Activated T-cell treated with anti-CD3 and anti-CD28 coated beads, Interleukin-2, amount 50 U/mL, for 72 hours (primary cell): ENCODE data around the gene ELFN1. TPM values are rescaled to one million over a fixed set of nuclear protein-coding genes. Genes with fewer than 3 reads are reported as not detected.

Experiments used
- ATAC-seq, 2 donors: fragments of 150-1000 bp; cut with Tn5 transposase; replicated peaks in 1 of 2; 2 replicates each; pipeline ENCODE4 v1.10.0; 2021; ENCODE audit warnings: moderate library complexity in 2 of 2, mild to moderate bottlenecking in 1 of 2
- DNase-seq, 2 donors: peaks; one replicate each; pipeline ENCODE4 v3.0.0; 2021 to 2022; ENCODE audit warnings: mixed read lengths in 1 of 2
- H3K27ac Mint-ChIP-seq: one replicate; pipeline ENCODE4 v1.8.0; 2022; ENCODE audit warnings: mild to moderate bottlenecking, moderate library complexity, mixed read lengths
- H3K27me3 Mint-ChIP-seq: one replicate; pipeline ENCODE4 v1.8.0; 2022; ENCODE audit warnings: low read depth, mixed read lengths
- H3K36me3 Mint-ChIP-seq, 2 donors: one replicate each; pipeline ENCODE4 v1.8.0; 2022; ENCODE audit warnings: mixed read lengths in 2 of 2, mild to moderate bottlenecking in 1 of 2; ENCODE audit not compliant: insufficient read depth in 2 of 2
- H3K4me1 Mint-ChIP-seq: one replicate; pipeline ENCODE4 v1.8.0; 2022; ENCODE audit warnings: low read depth, mixed read lengths
- H3K4me3 Mint-ChIP-seq, 2 donors: one replicate each; pipeline ENCODE4 v1.8.0; 2022; ENCODE audit warnings: mild to moderate bottlenecking in 2 of 2, mixed read lengths in 2 of 2, moderate library complexity in 2 of 2
- H3K9me3 Mint-ChIP-seq, 2 donors: one replicate each; pipeline ENCODE4 v1.8.0; 2022; ENCODE audit warnings: mixed read lengths in 2 of 2
- total RNA-seq, 2 donors: library from RNA; stranded (reverse); gene quantifications; one replicate each; pipeline ENCODE4 v1.2.3, GENCODE V29; 2022

The ELFN1 gene
- total RNA-seq, 2 donors from 2014 or later: not detected

DNA sequence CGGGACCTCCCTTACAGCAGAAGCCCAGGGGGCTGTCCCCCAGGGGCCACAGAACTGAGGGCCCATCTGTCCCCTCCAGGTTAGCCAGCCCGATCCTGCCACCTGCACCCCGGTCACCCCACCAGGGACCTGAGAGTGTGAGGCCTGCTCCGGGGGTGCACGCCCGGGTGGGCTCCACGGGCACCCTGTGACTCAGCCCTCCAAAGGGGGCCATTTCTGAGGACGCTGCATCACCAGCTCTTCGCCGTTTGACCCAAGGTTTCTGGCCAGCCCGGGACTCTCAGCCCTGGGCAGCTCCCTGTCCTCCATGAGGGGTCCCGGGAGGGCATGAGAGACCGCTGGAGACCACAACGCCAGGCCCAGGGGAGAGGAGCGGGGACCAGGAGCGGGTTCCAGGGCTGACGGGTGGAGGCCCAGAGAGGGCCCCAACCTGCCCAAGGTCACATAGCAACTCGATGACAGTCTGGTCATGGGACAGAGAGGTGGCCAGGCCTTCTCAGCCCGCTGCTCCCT is 79.3 kb downstream of the ELFN1 start:
- H3K27me3 Mint-ChIP-seq: no peaks in the 10 kb centered on the region
- no peaks in the 10 kb centered on the region for H3K36me3 Mint-ChIP-seq
- no peak overlapping the region for H3K4me3 Mint-ChIP-seq
- no peaks in the 10 kb centered on the region for H3K4me1 Mint-ChIP-seq
- no peaks in the 10 kb centered on the region for H3K9me3 Mint-ChIP-seq
- ATAC-seq: no peak
- DNase-seq: no peak
- no peak overlapping the region for H3K27ac Mint-ChIP-seq

DNA sequence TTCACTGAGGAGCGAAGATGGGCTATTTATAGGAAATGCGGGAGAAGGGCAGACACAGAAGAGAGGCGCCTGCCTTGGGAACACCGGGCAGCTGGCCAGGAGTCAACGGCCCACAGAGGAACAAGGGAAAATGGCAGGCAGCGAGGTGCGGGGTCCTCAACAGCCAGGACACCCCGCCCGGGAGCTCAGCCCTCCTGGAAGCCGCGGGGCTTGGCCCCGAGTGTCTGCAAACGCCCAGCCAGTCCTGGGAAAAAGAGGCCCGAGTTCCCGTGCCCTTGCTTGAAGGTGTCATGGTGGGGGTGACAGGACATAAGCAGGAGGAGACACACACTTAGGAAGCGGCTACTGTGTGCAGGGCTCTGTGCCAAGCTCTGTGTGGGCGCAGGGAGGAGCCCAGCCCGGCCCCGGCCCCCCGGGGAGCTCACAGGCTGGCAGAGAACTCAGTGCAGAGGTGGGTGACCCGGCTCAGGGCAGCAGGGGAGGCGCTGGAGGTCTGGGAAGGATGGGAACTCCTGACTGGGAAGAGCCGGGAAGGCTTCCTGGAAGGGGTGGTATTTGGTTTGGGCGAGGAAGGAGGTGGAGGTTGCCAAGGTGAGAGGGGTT is 79.9 kb downstream of the ELFN1 start:
- Mint-ChIP-seq H3K9me3 (no peaks in the 10 kb centered on the region), H3K27me3 (no peaks in the 10 kb centered on the region), H3K36me3 (no peaks in the 10 kb centered on the region), H3K4me3 (no peak overlapping the region), H3K27ac (no peak overlapping the region), H3K4me1 (no peaks in the 10 kb centered on the region)
- DNase-seq: no peak
- ATAC-seq: no peak

GRCh38 chr7:1750541-1751021 is 80.5 kb downstream of the ELFN1 start:
- no peaks in the 10 kb centered on the region for H3K36me3 Mint-ChIP-seq
- H3K4me1 Mint-ChIP-seq: no peaks in the 10 kb centered on the region
- no peak overlapping the region for H3K4me3 Mint-ChIP-seq
- no peak overlapping the region for H3K27ac Mint-ChIP-seq
- DNase-seq (no peak), ATAC-seq (no peak)
- H3K9me3 Mint-ChIP-seq: no peaks in the 10 kb centered on the region
- no peaks in the 10 kb centered on the region for H3K27me3 Mint-ChIP-seq

- Mint-ChIP-seq H3K4me1 (no peaks in the 10 kb centered on the region), H3K36me3 (no peaks in the 10 kb centered on the region), H3K9me3 (no peaks in the 10 kb centered on the region), H3K27ac (no peak overlapping the region), H3K4me3 (no peak overlapping the region), H3K27me3 (no peaks in the 10 kb centered on the region)
- DNase-seq (no peak), ATAC-seq (no peak)
These were observed 82.0 kb downstream of the ELFN1 start for GRCh38 chr7:1752111-1752510.

- H3K27ac Mint-ChIP-seq: no peak overlapping the region
- no peaks in the 10 kb centered on the region for H3K27me3 Mint-ChIP-seq
- no peak overlapping the region for H3K4me3 Mint-ChIP-seq
- no peaks in the 10 kb centered on the region for H3K36me3 Mint-ChIP-seq
- H3K9me3 Mint-ChIP-seq: no peaks in the 10 kb centered on the region
- no peaks in the 10 kb centered on the region for H3K4me1 Mint-ChIP-seq
- ATAC-seq: no peak
- no peak for DNase-seq
These were observed 82.9 kb downstream of the ELFN1 start for GRCh38 chr7:1752771-1753563.

DNA sequence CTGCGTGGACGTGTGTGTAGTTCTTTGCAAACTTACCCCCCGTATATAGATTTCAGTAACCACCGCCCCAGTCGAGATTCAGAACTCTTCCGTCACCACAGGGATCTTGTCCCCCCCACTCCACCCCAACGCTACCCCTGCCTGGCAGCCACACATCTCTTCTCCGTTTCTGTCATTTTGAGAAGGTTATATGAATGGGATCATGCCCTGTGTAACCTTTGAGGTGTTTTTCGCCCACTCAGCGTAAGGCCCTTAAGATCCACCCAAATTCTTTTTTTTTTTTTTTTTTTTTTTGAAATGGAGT is 83.4 kb downstream of the ELFN1 start:
- Mint-ChIP-seq H3K27me3 (no peaks in the 10 kb centered on the region), H3K4me3 (no peak overlapping the region), H3K36me3 (no peaks in the 10 kb centered on the region), H3K4me1 (no peaks in the 10 kb centered on the region), H3K9me3 (no peaks in the 10 kb centered on the region), H3K27ac (no peak overlapping the region)
- ATAC-seq: no peak
- DNase-seq: no peak

GRCh38 chr7:1754345-1754908 is 84.3 kb downstream of the ELFN1 start:
- Mint-ChIP-seq H3K27me3 (no peaks in the 10 kb centered on the region), H3K4me3 (no peak overlapping the region), H3K27ac (no peak overlapping the region), H3K9me3 (no peaks in the 10 kb centered on the region), H3K4me1 (no peaks in the 10 kb centered on the region), H3K36me3 (no peaks in the 10 kb centered on the region)
- DNase-seq: no peak
- no peak for ATAC-seq

- DNase-seq (no peak), ATAC-seq (no peak)
- Mint-ChIP-seq H3K27me3 (no peaks in the 10 kb centered on the region), H3K4me3 (no peak overlapping the region), H3K4me1 (no peaks in the 10 kb centered on the region), H3K36me3 (no peaks in the 10 kb centered on the region), H3K27ac (no peak overlapping the region), H3K9me3 (no peaks in the 10 kb centered on the region)
These were observed 85.9 kb downstream of the ELFN1 start for GRCh38 chr7:1755783-1756625.

- Mint-ChIP-seq H3K9me3 (peaks cover 2 to 9% of the 10 kb centered on the region in 2 donors), H3K36me3 (peaks cover 3 to 4% of the 10 kb centered on the region in 2 donors), H3K4me1 (no peaks in the 10 kb centered on the region), H3K27me3 (no peaks in the 10 kb centered on the region), H3K27ac (no peak overlapping the region), H3K4me3 (no peak overlapping the region)
- ATAC-seq: no peak
- DNase-seq: no peak
These were observed 87.5 kb downstream of the ELFN1 start for GRCh38 chr7:1757601-1758000.

DNA sequence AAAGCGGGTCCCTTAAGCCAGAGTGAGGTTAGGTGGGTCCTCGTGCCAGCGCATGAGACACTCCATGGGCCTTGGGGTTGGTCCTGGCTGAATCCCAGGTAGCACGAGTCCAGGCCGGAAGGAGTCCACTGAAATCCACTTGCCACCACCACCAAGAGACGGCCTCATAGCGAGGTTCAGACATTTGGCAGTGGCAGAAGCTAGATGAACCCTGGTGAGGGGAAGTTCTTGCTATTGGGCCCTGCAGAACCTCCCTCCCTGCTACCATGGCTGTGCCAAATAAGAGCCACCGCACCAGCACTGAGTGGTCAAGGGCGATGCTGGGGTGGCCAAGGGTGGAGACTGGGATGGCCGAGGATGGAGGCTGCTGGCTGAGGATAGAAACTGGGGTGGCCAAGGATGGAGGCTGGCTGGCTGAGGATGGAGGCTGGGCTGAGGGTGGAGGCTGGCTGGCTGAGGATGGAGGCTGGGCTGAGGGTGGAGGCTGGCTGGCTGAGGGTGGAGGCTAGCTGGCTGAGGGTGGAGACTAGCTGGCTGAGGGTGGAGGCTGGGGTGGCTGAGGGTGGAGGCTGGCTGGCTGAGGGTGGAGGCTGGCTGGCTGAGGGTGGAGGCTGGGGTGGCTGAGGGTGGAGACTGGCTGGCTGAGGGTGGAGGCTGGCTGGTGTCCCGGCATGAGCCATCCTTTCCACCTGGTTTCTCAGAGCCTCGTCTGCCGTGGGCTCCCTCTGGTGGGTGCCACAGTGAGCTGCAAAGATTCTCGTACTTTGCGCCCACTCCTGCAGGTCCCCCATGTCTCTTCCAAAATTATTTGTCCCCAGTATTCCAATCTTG is 88.2 kb downstream of the ELFN1 start:
- H3K27me3 Mint-ChIP-seq: no peaks in the 10 kb centered on the region
- ATAC-seq (peak in 1 of 2 donors; percentile 49), DNase-seq (peak; percentile 21 to 22)
- H3K4me3 Mint-ChIP-seq: no peak overlapping the region
- no peak overlapping the region for H3K27ac Mint-ChIP-seq
- peaks cover 2 to 10% of the 10 kb centered on the region in 2 donors for H3K9me3 Mint-ChIP-seq
- H3K4me1 Mint-ChIP-seq: no peaks in the 10 kb centered on the region
- peaks cover 4 to 6% of the 10 kb centered on the region in 2 donors for H3K36me3 Mint-ChIP-seq

DNA sequence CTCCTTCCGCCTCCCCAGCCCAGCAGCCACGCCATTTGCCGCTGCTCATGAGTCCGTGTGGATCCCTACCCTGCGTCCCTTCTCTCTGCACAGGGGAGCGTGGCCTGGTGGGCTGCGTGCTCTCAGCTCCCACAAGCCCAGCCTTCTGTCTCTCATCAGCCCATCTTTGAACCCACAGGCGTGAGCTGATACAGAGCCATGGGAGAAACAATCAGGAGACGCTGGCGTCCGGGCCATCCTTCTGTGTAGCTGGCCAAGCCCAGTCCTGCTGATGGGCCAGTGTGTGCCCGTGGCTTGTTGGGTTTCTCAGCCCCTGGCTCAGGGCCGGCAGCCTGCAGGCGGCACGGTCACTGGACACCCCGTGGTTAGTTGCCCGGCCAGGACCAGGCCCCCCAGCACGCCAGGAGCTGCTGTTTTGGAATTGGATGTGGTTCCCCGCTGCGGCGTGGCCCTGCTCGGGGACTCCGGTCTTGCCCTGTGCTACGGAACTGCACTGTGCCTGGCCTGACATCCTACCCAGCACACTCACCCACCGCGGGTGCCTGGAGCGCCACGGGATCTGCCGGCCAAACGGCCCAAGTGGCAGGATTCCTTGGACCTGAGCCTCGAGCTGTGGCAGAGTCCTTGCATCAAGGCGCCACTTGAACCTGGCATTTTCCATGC is 88.9 kb downstream of the ELFN1 start:
- ATAC-seq (no peak), DNase-seq (no peak)
- H3K4me3 Mint-ChIP-seq: no peak overlapping the region
- peaks cover 2 to 10% of the 10 kb centered on the region in 2 donors for H3K9me3 Mint-ChIP-seq
- H3K4me1 Mint-ChIP-seq: no peaks in the 10 kb centered on the region
- H3K27ac Mint-ChIP-seq: no peak overlapping the region
- H3K27me3 Mint-ChIP-seq: no peaks in the 10 kb centered on the region
- peaks cover 4 to 6% of the 10 kb centered on the region in 2 donors for H3K36me3 Mint-ChIP-seq

GRCh38 chr7:1761097-1761496 is 91.0 kb downstream of the ELFN1 start:
- Mint-ChIP-seq H3K9me3 (peaks cover 2 to 10% of the 10 kb centered on the region in 2 donors), H3K27me3 (no peaks in the 10 kb centered on the region), H3K4me1 (no peaks in the 10 kb centered on the region), H3K27ac (no peak overlapping the region), H3K36me3 (peaks cover 5 to 6% of the 10 kb centered on the region in 2 donors), H3K4me3 (no peak overlapping the region)
- no peak for DNase-seq
- ATAC-seq: no peak
